HG03342 (cell line): Measurements from ENCODE around the gene SEC24B.
A peak's percentile ranks its signal among the peaks of the same experiment; 100 is the strongest.
"Not testable (repeated sequence)": the region's sequence is repeated elsewhere in the genome, so short reads cannot be mapped to it uniquely, and the experiment has no call there.

Source experiments
- ATAC-seq: cut with Tn5 transposase; IDR thresholded peaks from one replicate; pipeline ENCODE4 v1.9.1; 2021; ENCODE audit warnings: mild to moderate bottlenecking, moderate library complexity; ENCODE audit not compliant: unreplicated experiment

The SEC24B gene

DNA sequence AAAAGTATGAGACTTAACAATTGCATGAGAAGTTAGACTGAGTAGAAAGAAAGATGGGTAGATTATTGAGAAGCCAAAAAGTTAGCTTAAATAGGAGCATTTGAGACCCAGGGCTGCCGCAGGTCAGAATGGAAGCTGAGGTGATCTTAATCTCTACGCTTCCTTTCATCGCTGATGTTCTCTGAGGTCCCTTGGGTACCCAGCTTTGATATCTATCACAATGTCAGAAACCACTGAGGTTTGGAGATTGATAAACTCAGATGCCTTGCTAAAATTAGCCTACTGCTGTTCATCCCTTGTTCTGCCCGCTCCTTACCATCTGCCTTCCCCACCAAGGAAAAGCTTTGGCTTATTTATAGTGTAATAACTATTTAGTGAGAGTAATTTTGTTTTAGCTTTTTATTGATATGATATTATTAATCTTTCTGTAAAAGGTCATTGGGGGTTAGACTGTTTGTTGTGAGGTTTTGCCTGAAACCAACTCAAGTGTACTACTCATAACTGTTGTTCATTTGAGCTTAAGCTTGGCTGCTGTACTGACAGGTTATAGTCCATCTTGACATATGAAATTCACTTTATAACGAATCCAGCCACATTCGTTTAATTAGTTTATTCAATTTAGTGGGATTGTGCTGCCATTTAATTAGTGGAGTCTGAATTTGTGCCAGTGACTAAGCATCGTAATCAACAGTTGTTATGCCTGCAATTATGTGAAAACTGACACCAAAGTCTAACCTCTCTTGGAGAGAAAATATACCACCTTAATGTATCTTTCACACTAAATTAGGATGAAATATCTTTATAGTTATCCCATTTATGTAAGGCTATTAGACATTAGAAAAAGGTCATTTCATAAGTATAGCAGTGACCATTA lies 141.6 kb downstream of the SEC24B start:
- ATAC-seq = no peak

GRCh38 chr4:109576462-109576861 lies 142.8 kb downstream of the SEC24B start:
- ATAC-seq = no peak

DNA sequence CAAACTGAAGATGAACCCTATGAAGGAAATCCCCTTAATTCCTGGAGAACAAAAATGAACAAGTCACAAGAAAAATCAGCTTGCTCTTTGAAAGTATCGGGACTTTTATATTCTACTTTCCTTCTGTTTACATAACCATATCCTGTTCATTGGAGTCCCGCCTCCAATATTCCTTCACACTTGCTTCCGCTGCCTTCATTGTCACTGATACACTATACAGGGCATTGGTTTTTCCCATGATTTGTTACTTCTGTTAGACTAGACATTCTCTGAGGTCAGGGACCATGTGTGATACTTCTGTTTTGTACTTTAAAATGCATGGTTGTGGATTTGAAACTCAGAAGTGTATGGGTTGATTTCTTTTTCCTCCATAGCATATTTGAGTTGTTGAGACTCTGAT lies 145.2 kb downstream of the SEC24B start:
- ATAC-seq = no peak

- not testable (repeated sequence) for ATAC-seq
These were observed 146.4 kb downstream of the SEC24B start for GRCh38 chr4:109579997-109580396.

- peak; percentile 92 for ATAC-seq
These were observed 154.6 kb downstream of the SEC24B start for GRCh38 chr4:109588176-109588575.

DNA sequence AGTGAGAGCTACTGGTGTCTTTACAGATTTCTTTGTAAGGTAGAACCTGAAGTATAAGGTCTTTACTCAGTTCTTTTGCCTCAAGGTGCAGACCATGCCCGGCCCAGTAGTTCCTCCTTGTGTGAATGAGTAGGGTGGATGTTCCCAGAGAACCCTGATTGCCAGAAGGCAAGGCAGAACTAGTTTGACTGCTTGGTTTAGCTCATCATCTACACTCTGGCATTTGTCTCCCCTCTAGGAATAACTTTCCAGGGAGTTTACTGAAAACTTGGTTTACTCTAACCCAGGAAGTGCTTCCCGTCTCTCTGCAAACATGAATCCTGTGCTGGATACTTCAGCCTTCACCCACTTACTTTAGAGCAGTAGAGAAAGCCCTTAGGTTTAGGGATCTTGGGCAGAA lies 155.5 kb downstream of the SEC24B start:
- ATAC-seq = no peak

GRCh38 chr4:109589605-109590004 lies 156.0 kb downstream of the SEC24B start:
- ATAC-seq = no peak
